D721Med (cell line): Measurements from ENCODE around the gene ZNF526.

Experiments
- DNase-seq: peaks from one replicate; pipeline ENCODE4 v3.0.0; 2011; ENCODE audit warnings: low spot score; ENCODE audit not compliant: insufficient read length
- FAIRE-seq: peaks from 2 replicates; lab custom pipeline; 2011; peaks lifted over from hg19 to GRCh38; lab: Jason Lieb, UNC
- TF ChIP-seq, protein P1 (sequence below): IDR thresholded peaks from 2 replicates; pipeline ENCODE4 v1.5.1; 2012; ENCODE audit warnings: mild to moderate bottlenecking, control low read depth; ENCODE audit not compliant: insufficient read depth; ENCODE audit errors: missing control alignments

ZNF526 gene

GRCh38 chr19:42197375-42197817, 22.7 kb upstream of the ZNF526 start:
- DNase-seq (no peak), FAIRE-seq (no peak)
- TF ChIP-seq, protein P1, sequence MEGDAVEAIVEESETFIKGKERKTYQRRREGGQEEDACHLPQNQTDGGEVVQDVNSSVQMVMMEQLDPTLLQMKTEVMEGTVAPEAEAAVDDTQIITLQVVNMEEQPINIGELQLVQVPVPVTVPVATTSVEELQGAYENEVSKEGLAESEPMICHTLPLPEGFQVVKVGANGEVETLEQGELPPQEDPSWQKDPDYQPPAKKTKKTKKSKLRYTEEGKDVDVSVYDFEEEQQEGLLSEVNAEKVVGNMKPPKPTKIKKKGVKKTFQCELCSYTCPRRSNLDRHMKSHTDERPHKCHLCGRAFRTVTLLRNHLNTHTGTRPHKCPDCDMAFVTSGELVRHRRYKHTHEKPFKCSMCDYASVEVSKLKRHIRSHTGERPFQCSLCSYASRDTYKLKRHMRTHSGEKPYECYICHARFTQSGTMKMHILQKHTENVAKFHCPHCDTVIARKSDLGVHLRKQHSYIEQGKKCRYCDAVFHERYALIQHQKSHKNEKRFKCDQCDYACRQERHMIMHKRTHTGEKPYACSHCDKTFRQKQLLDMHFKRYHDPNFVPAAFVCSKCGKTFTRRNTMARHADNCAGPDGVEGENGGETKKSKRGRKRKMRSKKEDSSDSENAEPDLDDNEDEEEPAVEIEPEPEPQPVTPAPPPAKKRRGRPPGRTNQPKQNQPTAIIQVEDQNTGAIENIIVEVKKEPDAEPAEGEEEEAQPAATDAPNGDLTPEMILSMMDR = no peak

- DNase-seq (no peak), FAIRE-seq (no peak)
- TF ChIP-seq, protein P1 = no peak
Measured at GRCh38 chr19:42198676-42199439, 21.3 kb upstream of the ZNF526 start.

GRCh38 chr19:42199440-42200115, 20.5 kb upstream of the ZNF526 start:
- TF ChIP-seq, protein P1 = no peak
- DNase-seq = no peak
- FAIRE-seq = no peak

- FAIRE-seq (no peak), DNase-seq (no peak)
- TF ChIP-seq, protein P1 = no peak
Measured at GRCh38 chr19:42200116-42200715, 19.9 kb upstream of the ZNF526 start.

DNA sequence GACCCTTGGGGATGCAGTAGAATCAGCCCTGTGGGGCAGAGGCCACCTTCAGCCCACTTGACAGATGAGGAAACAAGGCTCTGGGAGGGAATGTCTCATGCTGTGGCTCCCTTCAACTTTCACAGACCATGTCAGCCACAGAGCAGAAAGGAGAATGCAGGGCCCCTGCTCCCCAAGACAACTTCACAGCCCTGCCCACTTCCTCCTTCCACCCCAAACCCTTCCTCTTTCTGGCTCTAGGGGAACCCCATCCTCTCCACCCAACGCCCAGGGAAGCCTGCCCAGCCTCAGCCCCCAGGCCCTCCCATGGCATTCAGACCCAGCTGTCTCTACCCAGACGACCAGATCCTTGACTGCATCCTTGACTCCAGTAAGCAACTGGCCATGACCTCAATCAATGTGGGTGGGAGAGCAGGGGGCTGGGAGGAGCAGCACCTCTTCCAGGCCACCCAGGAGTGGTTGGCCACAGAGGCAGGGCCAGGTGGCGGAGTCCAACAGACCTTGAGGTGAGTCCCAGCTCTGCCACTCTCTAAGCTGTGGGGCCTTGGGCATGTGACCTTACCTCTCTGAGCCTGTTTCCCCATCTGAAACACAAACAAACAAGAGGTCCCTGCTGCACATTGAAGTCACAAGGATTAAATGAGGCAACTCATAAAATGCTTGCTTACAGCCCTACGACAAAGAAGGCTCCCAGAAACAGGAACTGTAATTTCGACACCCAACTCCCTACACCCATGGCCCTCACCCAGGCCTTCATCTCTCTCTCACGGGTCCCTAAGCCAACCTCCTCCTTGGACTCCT, 18.4 kb upstream of the ZNF526 start:
- TF ChIP-seq, protein P1 = no peak
- DNase-seq (no peak), FAIRE-seq (no peak)

GRCh38 chr19:42202290-42202880, 17.7 kb upstream of the ZNF526 start:
- FAIRE-seq (no peak), DNase-seq (no peak)
- TF ChIP-seq, protein P1 = no peak
